ENCODE measurements around the gene URB1. TPM values are rescaled to one million over a fixed set of nuclear protein-coding genes. Genes with fewer than 3 reads are reported as not detected.

Gene URB1
- total and polyA plus RNA-seq, 8 donors: 11.4 to 15.7 (median 14.2) TPM

GRCh38 chr21:32413697-32414578, 21.1 kb upstream of the URB1 start:
- H3K9me3 ChIP-seq: no peaks in the 10 kb centered on the region
- peak overlapping the region; percentile 74 to 75 for H3K4me3 ChIP-seq
- TF ChIP-seq, protein P1, sequence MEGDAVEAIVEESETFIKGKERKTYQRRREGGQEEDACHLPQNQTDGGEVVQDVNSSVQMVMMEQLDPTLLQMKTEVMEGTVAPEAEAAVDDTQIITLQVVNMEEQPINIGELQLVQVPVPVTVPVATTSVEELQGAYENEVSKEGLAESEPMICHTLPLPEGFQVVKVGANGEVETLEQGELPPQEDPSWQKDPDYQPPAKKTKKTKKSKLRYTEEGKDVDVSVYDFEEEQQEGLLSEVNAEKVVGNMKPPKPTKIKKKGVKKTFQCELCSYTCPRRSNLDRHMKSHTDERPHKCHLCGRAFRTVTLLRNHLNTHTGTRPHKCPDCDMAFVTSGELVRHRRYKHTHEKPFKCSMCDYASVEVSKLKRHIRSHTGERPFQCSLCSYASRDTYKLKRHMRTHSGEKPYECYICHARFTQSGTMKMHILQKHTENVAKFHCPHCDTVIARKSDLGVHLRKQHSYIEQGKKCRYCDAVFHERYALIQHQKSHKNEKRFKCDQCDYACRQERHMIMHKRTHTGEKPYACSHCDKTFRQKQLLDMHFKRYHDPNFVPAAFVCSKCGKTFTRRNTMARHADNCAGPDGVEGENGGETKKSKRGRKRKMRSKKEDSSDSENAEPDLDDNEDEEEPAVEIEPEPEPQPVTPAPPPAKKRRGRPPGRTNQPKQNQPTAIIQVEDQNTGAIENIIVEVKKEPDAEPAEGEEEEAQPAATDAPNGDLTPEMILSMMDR (IDR thresholded peaks at IDR 0.05): no peak
- DNase-seq (peak in 2 of 4 donors; percentile 43 to 61), ATAC-seq (peak; percentile 42)
- peak overlapping the region; percentile 96 to 98 for H3K27ac ChIP-seq
- H3K36me3 ChIP-seq: peaks cover 0 to 4% of the 10 kb centered on the region in 2 donors
- intact Hi-C loops (cut with DNase I): loop anchor here in 1 of 2 donors (10.0 kb wide), 1 partner anchor 71 kb away; no protein-coding TSS in a partner anchor
- peaks cover 0 to 26% of the 10 kb centered on the region in 2 donors for H3K27me3 ChIP-seq
- peaks cover 17 to 44% of the 10 kb centered on the region in 2 donors for H3K4me1 ChIP-seq

DNA sequence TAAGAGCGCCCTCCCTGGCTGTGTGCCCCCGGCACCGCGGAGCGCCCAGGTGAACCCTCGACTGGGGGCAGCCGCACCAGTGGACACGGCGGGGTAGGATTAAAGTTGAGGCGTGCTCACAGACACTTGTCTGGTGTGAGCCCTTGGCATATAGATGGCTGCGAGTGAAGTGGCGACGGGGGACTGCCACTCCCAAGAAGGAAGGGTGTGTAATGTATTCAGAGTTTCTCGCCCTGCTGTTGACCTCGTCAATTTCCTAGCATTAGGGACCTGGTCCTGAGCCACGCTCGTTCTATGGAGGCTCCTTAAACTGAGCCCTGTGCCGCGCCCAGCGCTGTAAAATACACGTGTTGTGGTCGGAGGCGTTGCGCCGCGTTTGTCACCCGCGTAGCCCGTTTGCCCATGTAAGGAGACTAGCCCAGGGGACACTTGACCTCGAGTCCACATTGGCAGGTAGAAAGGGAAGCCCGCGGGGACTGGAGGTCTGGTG, 20.2 kb upstream of the URB1 start:
- H3K27me3 ChIP-seq: peaks cover 0 to 26% of the 10 kb centered on the region in 2 donors
- TF ChIP-seq, protein P1 (IDR thresholded peaks at IDR 0.05): no peak
- peak overlapping the region; percentile 96 to 98 for H3K27ac ChIP-seq
- ATAC-seq (peak; percentile 42), DNase-seq (peak in 2 of 4 donors; percentile 54 to 84)
- H3K4me1 ChIP-seq: peaks cover 17 to 44% of the 10 kb centered on the region in 2 donors
- peak overlapping the region; percentile 74 to 75 for H3K4me3 ChIP-seq
- intact Hi-C loops (cut with DNase I): loop anchor here in 1 of 2 donors (10.0 kb wide), 1 partner anchor 72 kb away; no protein-coding TSS in a partner anchor
- no peaks in the 10 kb centered on the region for H3K9me3 ChIP-seq
- peaks cover 0 to 3% of the 10 kb centered on the region in 2 donors for H3K36me3 ChIP-seq

DNA sequence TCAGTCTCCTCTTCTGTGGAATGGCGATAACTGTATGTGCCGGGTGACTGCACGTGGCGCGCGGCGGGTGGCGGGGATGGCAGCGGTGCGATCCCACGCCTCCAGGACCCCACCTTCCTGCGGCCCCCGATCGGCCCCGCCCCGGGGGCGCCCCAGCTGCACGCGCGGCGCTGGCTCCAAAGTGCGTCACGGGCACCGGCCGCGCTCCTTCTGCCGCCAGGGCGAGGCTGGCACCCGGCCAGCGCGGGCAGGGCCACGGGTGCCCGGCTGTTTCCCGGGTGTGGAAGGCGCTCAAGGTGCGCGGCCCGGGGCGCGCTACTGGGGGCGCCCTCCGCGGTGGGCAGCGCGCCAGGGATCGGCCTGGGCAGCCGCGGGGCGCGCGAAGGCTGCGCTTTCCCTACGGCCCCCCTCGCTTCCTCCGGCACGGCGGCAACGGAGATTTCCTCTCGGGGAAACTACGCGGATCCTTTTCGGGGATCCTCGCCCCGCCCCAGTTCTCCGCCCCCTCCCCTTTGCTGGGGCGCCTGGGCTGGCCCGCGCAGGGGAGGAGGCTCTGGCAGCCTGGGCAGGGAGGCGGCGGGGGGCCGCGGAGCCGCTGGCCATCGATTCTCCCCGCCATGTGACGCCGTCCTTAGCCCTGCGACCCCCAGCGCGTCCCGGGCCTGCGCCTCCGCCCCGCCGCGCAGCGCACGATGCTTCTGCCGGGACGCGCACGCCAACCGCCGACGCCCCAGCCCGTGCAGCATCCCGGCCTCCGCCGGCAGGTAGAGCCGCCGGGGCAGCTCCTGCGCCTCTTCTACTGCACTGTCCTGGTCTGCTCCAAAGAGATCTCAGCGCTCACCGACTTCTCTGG, 19.6 kb upstream of the URB1 start, which contains the start of gene EVA1C:
EVA1C (plus strand) TSS at position 545 of the 853 bp plus-strand sequence; CDS start at position 693, 148 bp downstream.
- Histone ChIP-seq H3K9me3 (no peaks in the 10 kb centered on the region), H3K27me3 (peaks cover 0 to 26% of the 10 kb centered on the region in 2 donors), H3K27ac (peak within 1 kb of the TSS; percentile 96 to 98), H3K36me3 (no peaks in the 10 kb centered on the region), H3K4me1 (peaks cover 17 to 44% of the 10 kb centered on the region in 2 donors), H3K4me3 (peak within 1 kb of the TSS; percentile 74 to 75)
- TF ChIP-seq, protein P1 (IDR thresholded peaks at IDR 0.05): no peak
- ATAC-seq (peak; percentile 57), DNase-seq (peak in 3 of 4 donors; percentile 46 to 88 (median 55))
- intact Hi-C loops (cut with DNase I): loop anchor here in 1 of 2 donors (10.0 kb wide), 1 partner anchor 72 kb away; no protein-coding TSS in a partner anchor

DNA sequence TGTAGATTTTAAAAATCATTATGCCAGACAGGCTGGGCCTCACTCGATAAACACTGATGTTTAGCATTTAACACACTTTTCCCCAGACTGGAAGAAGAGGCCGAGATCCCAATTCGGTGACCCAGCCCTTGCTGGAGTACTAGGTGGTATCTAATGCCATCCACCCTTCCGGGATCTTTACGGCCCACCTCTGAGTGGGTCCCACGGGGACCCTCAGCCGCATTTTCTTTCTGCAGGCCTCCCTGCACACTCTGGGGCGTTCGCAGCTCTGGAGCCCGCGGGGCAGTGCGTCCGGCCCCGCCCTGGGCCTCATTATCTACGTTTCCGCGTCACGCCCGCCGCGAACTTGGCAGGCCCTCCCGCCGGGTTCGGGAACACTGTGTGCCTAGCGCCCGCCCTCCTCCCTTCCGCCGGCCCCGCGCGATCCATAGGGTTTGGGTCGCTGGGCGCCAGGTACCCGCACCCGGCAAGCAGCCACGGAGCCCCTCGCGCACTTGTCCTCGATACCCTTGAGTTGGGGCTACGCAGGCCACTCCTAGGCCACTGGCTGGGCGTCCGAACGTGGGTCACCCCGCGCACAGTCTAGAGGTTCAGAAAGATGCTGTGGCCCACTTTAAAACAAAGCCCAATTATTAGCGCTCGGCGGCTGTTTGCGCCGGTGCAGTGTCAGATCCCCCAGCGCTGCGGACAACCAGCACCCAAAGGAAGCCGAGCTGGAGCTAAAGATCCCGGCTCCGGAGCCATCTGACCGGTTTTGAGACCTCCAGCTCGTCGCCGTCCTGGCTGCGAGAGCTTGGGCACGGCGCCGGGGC, 18.7 kb upstream of the URB1 start:
- peaks cover 0 to 26% of the 10 kb centered on the region in 2 donors for H3K27me3 ChIP-seq
- H3K36me3 ChIP-seq: no peaks in the 10 kb centered on the region
- peak overlapping the region; percentile 96 to 98 for H3K27ac ChIP-seq
- H3K4me1 ChIP-seq: peaks cover 17 to 44% of the 10 kb centered on the region in 2 donors
- ATAC-seq (peak; percentile 75), DNase-seq (peak in 3 of 4 donors; percentile 65 to 93 (median 84))
- H3K9me3 ChIP-seq: no peaks in the 10 kb centered on the region
- TF ChIP-seq, protein P1 (IDR thresholded peaks at IDR 0.05): no peak
- intact Hi-C loops (cut with DNase I): loop anchor here in 1 of 2 donors (10.0 kb wide), 1 partner anchor 73 kb away; no protein-coding TSS in a partner anchor
- peak overlapping the region; percentile 74 to 75 for H3K4me3 ChIP-seq
